ENCODE measurements around the gene CEACAM19. TPM values are rescaled to one million over a fixed set of nuclear protein-coding genes. Genes with fewer than 3 reads are reported as not detected.
"Not testable (repeated sequence)": the region's sequence is repeated elsewhere in the genome, so short reads cannot be mapped to it uniquely, and the experiment has no call there.

Gene CEACAM19
- total RNA-seq, 1 donor from 2014 or later, result 7.7 TPM

DNA sequence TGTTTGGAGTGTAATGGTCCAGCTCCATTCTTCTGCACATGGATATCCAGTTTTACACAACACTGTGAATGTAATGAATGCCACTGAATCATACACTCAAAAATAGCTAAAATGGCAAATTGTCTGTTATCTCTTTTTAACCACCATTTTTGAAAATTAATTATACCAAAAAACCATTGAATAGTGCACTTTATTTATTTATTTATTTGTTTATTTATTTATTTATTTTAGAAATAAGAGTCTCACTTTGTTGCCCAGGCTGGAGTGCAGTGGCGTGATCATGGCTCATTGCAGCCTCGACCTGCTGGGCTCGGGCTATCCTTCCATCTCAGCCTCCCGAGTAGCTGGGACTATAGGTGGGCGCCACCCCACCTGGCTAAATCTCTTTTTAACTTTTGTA, 7.3 kb upstream of the CEACAM19 start:
- peak; percentile 20 for DNase-seq
- ATAC-seq, result no peak
- TF ChIP-seq CTCF (IDR thresholded peaks at IDR 0.05), result no peak
- no peak overlapping the region for H3K4me3 ChIP-seq
- H3K4me1 ChIP-seq, result no peaks in the 10 kb centered on the region
- intact Hi-C loops (cut with DNase I), result no loop called here
- H3K36me3 ChIP-seq, result peaks cover 47% of the 10 kb centered on the region
- H3K9me3 ChIP-seq, result no peaks in the 10 kb centered on the region
- no peaks in the 10 kb centered on the region for H3K27me3 ChIP-seq (ENCODE audit: low read depth)
- H3K27ac ChIP-seq, result no peak overlapping the region

DNA sequence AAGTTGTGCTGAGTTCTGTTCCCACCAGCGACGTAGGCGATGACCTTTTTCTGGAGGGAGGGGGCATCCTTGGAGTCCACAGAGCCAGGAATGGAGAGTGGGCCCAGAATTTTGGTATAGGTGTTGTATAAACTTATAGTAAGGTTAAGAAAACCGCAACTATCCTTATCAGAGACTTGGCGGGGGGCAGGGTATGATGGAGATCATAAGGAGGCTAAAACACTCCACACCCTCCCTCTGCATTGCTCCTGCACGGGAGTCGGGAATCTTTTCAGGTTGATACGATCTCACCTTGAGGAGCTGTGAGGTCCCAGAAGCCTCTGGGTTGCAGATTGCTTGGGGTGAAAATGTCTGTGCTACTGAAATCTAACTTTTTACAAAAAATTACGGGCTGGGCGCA, 6.3 kb upstream of the CEACAM19 start:
- Histone ChIP-seq H3K36me3 (peaks cover 38% of the 10 kb centered on the region), H3K27ac (no peak overlapping the region), H3K4me1 (no peaks in the 10 kb centered on the region), H3K27me3 (ENCODE audit: low read depth) (no peaks in the 10 kb centered on the region), H3K9me3 (no peaks in the 10 kb centered on the region), H3K4me3 (no peak overlapping the region)
- ATAC-seq (no peak), DNase-seq (no peak)
- TF ChIP-seq CTCF (IDR thresholded peaks at IDR 0.05), result no peak
- intact Hi-C loops (cut with DNase I), result no loop called here

- H3K36me3 ChIP-seq, result peaks cover 19% of the 10 kb centered on the region
- no peak overlapping the region for H3K4me3 ChIP-seq
- H3K27me3 ChIP-seq (ENCODE audit: low read depth), result no peaks in the 10 kb centered on the region
- ATAC-seq (no peak), DNase-seq (peak; percentile 11)
- TF ChIP-seq CTCF (IDR thresholded peaks at IDR 0.05), result no peak
- no peaks in the 10 kb centered on the region for H3K9me3 ChIP-seq
- no peaks in the 10 kb centered on the region for H3K4me1 ChIP-seq
- no peak overlapping the region for H3K27ac ChIP-seq
- intact Hi-C loops (cut with DNase I), result no loop called here
These were observed 4.3 kb upstream of the CEACAM19 start for GRCh38 chr19:44666852-44667556.

DNA sequence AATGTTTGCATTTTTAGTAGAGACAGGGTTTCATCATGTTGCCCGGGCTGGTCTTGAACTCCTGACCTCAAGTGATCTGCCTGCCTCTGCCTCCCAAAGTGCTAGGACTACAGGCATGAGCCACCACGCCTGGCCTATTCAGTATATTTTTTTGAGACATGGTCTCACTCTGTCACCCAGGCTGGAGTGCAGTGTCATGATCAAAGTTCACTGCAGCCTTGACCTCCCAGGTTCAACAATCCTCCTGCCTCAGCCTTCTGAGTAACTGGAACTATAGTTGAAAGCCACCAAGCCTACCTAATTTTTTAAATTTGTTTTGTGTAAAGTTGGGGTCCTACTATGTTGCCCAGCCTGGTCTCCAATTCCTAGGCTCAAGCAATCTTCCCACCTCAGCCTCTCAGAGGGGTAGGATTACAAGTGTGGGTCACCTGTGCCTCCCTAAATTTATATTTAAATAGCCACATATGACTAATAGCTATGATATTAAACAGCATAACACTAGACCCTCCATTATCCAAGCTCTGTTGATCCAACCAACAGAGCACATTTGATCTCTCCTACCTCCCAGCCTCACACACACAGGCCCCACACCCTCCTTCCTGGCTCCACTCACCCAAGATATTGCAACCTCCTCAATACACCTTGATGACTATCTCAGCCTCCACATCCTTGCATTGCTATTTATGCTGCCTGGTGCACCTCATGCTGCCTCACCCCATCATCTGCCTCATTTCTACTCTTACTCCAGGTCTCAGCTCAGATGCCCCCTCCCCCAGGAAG, 2.1 kb upstream of the CEACAM19 start:
- intact Hi-C loops (cut with DNase I), result no loop called here
- Histone ChIP-seq H3K27me3 (ENCODE audit: low read depth) (no peaks in the 10 kb centered on the region), H3K36me3 (peaks cover 2% of the 10 kb centered on the region), H3K4me1 (no peaks in the 10 kb centered on the region), H3K4me3 (no peak overlapping the region), H3K27ac (no peak overlapping the region), H3K9me3 (no peaks in the 10 kb centered on the region)
- no peak for DNase-seq
- ATAC-seq, result no peak
- no peak for TF ChIP-seq CTCF (IDR thresholded peaks at IDR 0.05)

DNA sequence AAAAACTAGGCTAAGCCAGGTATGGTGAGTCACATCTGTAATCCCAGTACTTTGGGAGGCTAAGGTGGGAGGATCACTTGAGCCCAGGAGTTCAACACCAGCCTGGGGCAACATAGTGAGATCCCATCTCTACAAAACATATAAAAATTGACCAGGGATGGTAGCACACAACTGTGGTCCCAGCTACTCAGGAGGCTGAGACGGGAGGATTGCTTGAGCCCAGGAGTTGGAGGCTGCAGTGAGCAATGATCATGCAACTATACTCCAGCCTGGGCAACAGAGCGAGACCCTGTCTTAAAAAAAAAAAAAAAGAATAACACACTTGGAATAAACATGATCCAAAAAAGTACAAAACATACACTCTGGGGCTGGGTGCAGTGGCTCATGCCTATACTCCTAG, 1.3 kb upstream of the CEACAM19 start:
- intact Hi-C loops (cut with DNase I); H3K4me3 ChIP-seq; H3K4me1 ChIP-seq; DNase-seq; ATAC-seq; H3K27me3 ChIP-seq (ENCODE audit: low read depth); H3K36me3 ChIP-seq; H3K27ac ChIP-seq; H3K9me3 ChIP-seq: not testable (repeated sequence)

- no peak for DNase-seq
- ATAC-seq, result no peak
- H3K4me3 ChIP-seq, result no peak overlapping the region
- no peaks in the 10 kb centered on the region for H3K36me3 ChIP-seq
- no peaks in the 10 kb centered on the region for H3K9me3 ChIP-seq
- intact Hi-C loops (cut with DNase I), result no loop called here
- H3K4me1 ChIP-seq, result peaks cover 4% of the 10 kb centered on the region
- TF ChIP-seq CTCF (IDR thresholded peaks at IDR 0.05), result no peak
- H3K27ac ChIP-seq, result no peak overlapping the region
- H3K27me3 ChIP-seq (ENCODE audit: low read depth), result no peaks in the 10 kb centered on the region
These were observed 944 bp downstream of the CEACAM19 start for GRCh38 chr19:44672226-44672625.

Data from lower lobe of right lung (tissue), 2 donors.